NCI-H2029 treated with DMSO at 0.1 percent for 48 hours (cell line): ENCODE results near the gene SLN.

ENCODE experiments used
- DNase-seq: peaks from one replicate; lab custom pipeline; 2025; lab: John Stamatoyannopoulos, UW

The SLN gene

GRCh38 chr11:107719557-107720302 lies 7.9 kb upstream of the SLN start:
- DNase-seq: no peak

DNA sequence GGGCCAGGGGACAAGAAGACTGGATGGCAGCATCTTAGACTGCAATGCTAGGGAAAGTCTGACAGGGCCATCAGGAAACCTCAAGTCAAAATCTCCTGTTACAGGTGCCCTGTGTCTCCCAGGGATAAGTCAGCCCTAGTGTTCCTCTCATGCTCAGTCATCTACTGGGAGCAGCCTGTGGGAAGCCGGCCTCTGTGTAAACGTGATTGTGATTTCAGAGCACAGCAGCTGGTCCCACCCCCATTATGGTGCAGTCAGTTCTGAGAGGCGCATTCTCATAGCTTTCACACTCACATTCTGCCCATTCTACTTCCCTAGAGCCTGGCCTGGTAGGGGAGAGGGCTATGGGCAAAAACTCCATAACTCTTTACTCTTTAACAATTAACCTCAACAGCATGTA lies 7.2 kb upstream of the SLN start:
- no peak for DNase-seq

DNA sequence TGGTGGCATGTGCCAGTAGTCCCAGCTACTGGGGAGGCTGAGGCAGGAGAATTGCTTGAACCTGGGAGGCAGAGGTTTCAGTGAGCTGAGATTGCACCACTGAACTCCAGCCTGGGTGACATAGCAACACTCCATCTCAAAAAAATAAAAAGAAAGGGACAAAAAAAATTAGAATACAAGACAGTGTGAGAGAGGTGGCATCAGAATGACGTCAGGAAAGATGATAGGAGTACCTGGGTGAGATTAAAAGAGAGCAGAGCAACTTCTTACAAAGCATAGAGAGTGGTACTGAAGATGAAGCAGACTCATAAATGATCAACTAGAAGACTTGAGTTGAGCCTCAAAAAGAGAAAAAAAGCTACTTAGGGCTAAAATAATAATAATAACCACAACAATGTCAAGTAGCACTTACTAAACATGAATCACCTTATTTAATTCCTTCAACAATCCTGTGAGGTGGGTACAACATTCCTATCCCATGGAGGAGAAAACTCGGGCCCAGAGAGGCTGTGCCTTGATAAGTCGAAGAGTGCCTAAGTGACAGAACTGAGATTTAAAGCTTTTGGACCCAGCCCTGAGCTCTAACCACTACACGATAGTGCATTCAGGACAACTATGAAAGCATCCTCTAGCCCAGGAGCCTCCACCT lies 5.2 kb upstream of the SLN start:
- DNase-seq: no peak

- DNase-seq: no peak
Observed at GRCh38 chr11:107713009-107713408, 1.2 kb upstream of the SLN start.

DNA sequence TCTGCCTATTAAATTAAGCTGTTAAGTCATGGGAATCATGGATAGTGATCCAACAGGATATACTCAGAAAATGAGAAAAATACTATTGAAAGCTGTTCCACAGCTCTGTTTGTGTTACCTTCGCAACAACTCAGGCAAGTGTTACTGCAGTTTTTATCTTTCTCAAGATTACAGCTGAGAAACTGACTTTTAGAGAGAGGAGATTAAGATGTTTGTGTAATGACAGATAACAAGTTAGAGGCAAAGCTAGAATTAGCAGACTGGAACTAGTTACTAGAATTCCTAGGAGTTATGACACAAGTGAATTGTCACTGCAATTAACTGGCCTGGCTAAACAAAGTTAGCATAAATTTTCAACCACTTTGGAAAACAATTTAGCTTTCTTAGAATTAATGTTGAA lies 1.6 kb downstream of the SLN start:
- no peak for DNase-seq

- no peak for DNase-seq
Observed at GRCh38 chr11:107708792-107709191, 3.1 kb downstream of the SLN start.

DNA sequence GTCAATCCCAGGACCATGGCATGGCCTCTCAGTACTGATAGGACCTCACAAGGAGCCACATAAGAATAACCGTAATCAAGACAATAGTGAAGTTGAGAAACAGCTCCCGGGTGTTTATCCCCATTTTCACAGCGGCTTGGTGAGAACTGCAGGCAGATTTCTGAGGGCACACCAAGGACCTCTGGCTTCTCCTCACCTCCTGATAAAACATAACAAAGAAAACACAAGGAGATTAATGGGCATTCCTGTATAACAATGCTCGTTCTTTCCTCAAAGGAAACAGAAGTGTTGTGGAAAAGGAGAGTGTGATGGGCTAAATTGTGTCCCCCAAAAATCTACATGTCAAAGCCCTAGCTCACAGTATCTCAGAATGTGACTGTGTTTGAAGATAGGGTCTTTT lies 4.0 kb downstream of the SLN start:
- DNase-seq: no peak

GRCh38 chr11:107707215-107707671 lies 4.6 kb downstream of the SLN start:
- no peak for DNase-seq

DNA sequence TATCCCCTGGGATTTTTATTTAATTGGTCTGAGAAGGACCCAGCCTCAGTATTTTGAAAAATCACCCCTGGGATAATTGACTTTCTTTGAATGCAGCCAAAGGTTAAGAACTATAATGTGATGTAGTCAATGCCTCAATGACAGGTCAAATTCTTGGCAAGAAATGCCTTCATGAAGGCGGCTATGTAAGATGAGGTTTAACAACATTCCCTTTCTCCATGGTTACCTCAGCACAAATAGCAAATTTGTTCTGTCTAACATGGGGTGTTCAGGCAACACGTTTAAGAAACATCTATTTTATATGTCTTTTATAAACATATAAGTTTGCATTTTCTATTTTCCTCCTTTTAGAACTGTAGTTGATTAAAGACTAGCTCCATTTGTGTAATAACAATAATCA lies 5.3 kb downstream of the SLN start:
- no peak for DNase-seq

DNA sequence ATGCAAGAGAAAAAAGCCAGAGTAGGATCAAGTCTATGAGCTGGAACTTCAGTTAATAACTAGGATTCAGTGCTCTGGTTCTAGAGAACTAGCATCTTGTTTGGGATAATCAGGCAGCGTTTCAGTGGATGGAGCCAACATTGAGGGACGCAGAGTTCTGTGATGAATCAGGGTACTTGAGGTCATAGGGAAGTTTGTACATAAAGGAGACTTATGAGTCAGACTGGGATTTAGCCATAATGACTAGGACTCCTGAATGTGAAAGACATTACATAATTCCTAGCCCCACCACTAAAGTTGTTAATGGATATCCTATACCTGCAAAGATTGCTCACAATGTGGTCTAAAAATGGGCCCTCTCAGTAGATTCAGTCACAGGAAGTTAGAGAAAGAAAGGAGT lies 6.8 kb downstream of the SLN start:
- no peak for DNase-seq

- no peak for DNase-seq
Observed at GRCh38 chr11:107704451-107704850, 7.4 kb downstream of the SLN start.

GRCh38 chr11:107702723-107703122 lies 9.1 kb downstream of the SLN start:
- DNase-seq: no peak

DNA sequence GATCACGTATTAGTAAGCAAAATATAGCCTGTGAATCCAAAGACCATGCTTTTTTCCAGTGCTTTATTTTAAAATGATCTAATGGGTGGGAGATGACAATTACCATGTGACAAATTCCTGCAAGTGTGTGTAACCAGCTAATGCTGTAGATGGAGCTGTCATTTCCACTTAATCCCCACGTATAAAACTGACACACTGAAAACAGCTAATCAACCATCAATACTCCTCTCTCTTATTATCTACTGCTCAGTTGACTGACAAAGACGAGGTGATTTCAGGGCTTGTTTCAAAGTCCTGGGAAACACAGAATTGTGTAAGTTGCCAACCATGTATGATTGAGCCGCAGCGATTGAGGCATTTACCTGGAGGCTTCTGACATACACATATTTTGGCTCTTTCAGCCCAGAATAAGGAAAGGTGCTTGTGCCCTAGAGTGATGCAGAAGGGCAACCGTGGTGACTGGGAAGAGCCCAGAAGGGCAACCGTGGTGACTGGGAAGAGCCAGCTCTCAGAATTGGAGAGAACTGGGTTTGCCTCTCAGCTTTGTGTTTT lies 9.7 kb downstream of the SLN start:
- no peak for DNase-seq

DNA sequence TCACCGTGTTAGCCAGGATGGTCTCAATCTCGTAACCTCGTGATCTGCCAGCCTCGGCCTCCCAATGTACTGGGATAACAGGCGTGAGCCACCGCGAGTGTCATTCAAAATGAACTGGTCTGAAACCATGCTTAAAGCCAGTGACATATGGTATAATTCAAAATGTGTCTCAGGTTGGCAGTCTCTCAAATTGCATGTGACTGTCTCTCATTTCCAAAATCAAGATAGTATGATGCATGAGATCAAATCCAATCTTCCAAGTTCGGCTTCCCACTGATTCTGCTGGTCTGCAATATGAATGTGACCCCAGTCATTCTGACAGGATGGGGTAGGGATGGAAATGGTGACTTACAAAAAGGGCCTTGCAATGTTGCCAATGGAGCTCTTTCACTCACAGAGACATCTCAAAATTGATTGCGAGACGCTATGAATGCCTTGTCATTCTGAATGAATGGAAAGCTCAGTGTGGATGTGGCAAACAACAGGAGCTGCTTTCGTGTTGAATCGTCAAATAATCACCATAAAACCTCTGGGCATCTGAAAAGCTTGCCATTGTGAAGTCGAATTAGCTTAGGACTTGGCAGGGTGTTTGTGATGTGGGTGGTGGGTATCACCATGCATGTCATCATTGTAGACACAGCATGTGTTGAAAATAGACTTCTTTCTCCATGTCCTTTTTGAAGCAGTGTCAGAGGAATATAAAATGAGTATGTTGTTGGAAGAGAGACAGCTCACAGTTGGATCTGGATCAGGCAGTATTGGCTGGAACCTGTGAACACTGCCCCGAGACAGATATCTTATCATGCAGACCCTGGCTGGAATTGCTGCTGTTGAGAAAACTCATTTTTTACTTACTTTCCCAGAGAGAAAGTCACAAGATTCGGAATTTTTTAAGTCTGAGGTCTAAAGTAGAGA lies 12.2 kb downstream of the SLN start:
- DNase-seq: no peak

DNA sequence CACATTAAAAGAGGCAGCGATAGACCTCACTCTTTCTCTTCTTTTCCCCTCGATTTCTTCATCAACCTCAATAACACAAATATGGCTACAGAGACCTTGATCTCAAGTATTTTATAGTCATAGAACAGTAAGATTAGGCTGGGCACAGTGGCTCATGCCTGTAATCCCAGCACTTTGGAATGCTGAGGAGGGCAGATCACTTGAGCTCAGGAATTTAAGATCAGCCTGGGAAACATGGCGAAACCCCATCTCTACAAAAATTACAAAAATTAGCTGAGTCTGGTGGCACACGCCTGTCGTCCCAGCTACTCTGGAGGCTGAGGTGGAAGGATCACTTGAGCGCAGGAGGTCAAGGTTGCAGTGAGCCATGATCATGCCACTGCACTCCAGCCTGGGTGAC lies 14.6 kb downstream of the SLN start:
- DNase-seq: no peak

DNA sequence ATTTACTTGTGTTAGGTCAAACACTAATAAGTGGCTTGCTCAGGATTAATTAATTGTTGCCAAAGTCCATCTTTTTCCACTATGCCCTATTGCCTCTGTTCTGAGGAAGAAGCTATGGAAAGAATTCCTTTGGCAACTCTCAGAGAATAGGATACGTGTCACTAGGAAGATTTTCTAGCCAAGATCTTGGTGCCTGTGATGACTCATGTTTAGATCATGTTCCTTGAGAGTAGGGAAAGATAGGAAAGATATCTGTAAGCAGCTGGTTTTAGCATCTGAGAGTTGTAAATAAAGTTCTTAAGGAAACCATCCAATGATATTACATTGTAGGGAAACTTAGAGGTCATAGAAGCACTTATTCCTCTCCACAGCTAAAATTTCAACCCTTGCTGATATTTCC lies 15.7 kb downstream of the SLN start:
- no peak for DNase-seq

DNA sequence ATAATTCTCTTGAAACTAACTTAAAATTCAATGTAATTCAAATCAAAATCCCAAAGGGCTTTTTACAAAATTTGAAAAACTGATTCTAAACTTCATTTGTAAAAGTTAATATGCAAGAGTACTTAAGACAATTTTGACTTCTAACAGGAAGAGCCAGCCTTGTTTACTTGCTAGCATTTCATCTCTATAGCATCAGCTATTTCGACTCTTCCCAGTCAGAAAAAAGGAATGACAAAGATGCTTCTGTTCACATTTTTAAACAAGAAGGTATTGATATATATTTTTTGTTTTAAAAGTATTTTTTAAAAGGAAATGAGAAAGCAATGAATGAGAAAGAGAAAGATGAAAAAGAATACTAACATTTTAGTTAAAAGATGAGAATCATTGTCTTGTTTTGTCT lies 16.4 kb downstream of the SLN start:
- no peak for DNase-seq

GRCh38 chr11:107691000-107691750 lies 20.7 kb downstream of the SLN start:
- DNase-seq: no peak

DNA sequence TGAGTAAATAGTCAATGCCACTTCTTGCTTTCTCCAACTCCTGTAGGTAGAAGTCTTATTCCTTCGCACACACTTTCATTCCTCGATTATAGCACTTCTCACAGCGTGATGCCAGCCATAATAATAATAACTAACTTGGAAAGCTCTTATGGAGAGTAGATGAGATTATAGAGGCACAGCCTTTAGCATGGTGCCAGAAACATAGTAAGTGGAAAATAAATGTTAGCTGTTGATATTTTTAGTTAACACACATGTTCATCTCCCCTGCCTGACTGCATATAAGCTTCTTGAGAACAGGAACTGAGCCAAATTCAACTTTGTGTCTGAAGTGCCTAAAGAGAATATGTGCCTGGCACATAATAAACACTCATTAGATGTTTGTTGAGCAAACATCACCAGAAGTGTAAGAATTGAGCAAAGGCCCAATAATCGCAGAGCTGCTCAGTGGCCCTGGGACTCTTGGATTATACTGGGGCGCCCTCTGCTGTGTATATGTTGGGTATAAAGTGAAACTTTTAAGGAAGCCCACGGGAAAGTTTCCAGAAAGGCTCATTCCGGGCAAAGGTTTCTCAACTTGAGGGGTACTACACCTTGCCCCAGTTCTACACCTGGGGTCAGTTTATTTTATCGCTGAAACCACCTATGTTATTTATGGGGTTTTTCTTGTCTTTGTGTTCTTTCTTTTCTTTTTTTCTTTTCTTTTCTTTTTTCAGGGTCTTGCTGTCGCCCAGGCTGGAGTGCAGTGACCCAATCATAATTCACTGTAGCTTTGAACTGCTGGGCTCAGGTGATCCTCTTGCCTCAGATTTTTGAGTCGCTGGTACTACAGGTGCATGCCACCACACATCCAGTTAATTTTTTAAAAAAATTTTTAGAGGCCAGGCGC lies 22.3 kb downstream of the SLN start:
- peak; percentile 85 for DNase-seq

DNA sequence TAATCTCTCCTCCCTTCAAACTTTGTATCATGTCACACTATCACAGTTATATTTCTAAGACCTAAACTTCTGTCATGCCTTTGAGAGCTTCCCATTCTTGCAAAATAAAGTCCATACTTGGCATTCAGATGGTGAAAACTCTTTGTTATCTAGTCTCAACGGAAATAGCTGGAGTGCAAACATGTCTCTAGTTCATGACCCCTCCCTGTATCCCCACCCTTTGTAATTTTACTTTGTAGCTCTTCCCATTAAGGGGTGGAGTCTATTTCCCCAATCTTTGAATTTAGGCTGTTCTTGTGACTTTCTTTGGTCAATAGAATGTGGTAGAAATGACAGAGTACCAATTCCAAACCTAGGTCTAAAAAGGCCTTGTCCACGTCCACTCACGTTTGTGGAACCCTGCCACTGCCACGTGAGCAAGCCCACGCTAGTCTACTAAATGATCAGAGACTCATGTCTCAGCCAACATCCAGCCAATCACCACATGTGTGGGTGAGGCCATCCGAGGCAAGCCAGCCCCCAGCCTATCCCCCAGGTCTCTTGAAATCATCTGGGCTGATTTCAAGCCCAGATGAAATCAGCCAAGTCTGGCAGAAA lies 23.4 kb downstream of the SLN start:
- DNase-seq: no peak
